ENCODE results near the gene HECTD2.
"Not testable (repeated sequence)": the region's sequence is repeated elsewhere in the genome, so short reads cannot be mapped to it uniquely, and the experiment has no call there.

Gene HECTD2

DNA sequence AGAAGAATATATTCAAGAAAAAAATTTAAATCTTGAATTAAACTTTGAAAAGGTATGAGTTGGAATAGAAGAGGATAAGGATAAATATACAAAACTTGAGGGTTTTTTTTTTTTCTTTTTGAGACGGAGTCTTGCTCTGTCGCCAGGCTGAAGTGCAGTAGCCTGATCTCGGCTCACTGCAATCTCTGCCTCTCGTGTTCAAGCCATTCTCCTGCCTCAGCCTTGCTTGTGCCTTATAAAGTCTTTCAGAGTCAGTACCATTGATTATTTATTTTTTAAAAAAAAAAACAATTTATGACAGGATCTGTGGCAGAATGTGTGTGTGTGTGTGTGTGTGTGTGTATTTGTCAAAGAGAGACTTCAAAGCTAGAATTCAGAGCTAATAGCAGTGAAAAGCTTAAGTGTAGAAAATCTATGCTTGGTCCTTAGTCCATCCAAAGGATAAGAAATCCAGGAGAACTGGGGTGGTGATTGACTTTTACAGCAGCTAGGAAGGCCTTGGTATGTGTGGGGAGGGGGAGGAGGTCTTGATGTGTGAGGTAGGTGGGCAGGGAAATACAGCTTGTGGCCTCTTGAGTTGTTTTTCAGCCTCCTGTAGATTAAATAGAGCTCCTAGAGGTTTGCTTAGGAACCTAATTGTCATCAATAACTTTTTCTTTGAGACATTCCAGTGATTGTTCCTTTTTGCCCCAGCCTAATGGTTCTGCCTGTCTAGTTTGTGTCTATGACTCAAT is 2.4 kb downstream of the HECTD2 start:
- DNase-seq (ENCODE audit: low spot score) = no peak

GRCh38 chr10:91415816-91416215 is 5.7 kb downstream of the HECTD2 start:
- no peak for DNase-seq (ENCODE audit: low spot score)

- no peak for DNase-seq (ENCODE audit: low spot score)
These were observed 6.3 kb downstream of the HECTD2 start for GRCh38 chr10:91416339-91416855.

DNA sequence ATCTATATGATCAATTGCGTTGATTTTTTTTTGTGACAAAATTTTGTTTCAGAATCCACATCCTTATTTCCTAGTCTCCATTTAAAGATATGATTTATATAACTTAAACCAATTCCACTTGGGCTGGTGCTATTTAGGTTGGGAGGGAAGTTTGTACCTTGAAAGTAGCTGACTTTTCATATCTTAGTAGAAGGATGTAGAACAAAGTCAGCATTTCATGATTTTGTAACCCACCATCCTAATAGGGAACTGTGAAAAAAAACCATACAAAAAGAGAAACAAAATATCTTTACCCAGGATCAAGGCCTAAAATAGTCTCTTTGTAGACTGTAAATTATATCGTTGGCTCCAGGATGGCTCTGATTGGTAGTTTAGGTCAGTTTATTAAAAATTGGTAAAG is 8.3 kb downstream of the HECTD2 start:
- no peak for DNase-seq (ENCODE audit: low spot score)

GRCh38 chr10:91420868-91421267 is 10.7 kb downstream of the HECTD2 start:
- DNase-seq (ENCODE audit: low spot score) = no peak

DNA sequence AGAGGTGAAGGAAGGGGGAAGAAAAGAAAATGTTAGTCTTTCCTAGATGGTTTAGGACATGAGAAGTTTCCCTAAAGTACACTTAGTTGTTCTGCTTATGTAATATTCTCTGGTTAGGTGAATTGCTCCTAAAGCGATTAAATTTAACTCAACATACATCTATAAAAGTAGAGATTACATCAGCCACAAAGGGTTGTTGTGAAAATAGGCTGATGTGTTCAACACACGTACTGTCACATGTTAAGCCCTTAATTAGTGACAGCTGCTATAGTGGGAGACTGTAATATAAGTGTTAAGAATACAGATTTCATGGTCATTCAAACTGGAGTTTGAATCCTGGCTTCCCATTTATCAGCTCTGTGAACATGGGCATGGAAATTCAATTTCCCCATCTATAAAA is 12.8 kb downstream of the HECTD2 start:
- peak; percentile 15 for DNase-seq (ENCODE audit: low spot score)

DNA sequence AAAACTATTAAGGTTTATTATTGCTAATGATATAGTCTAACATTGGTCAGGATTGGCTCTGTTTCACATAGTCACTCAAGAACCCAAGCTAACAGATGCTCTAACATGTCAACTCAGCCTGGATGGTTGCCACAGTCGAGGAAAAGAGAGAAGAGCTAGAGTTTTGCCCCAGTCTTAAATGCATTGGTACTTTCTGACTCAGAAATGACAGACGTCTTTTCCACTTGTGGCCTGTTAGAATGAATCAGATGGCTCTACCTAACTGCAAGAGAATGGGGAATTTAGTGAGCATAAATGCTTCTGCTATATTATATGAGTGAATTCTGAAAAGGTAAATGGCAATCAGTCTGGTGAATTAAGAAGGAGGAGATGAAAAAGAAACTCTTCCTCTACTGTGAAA is 13.9 kb downstream of the HECTD2 start:
- DNase-seq (ENCODE audit: low spot score) = no peak

DNA sequence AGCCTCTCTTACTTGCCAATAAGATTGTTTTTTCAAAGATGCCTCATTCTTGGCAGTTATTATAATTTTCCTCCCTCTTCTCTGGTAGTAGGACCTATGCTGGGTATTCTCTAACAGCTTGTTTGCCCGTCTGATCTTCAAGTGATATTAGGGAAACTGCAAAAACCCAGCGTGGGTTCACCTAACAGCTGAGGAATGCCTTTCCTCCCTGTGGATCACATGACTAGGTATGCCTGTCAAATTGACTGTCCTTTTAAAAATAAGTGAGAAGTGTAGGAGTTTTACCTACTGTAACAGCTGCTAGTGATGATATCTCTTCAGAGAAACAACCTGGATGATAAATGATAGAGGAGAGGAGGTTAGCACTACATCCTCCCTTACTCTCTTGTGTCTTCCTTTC is 22.0 kb downstream of the HECTD2 start:
- DNase-seq (ENCODE audit: low spot score) = no peak

DNA sequence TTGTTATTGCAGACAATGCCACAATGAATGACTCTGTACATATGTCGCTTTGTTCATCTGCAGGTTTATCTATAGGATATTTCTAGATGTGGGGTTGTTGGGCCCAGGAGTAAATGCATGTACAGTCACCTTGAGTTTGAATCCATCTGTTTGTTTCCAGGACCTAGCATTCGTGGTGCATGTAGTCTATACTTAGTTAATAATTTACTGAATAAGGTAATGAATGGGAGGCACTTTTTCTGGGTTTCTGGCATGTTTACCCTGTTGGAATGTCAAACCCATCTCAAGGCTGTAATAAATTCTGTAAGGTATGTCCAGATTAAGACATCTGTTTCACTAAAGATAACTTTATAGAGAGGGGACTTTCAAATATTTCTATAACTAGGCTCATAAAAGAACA is 23.5 kb downstream of the HECTD2 start:
- no peak for DNase-seq (ENCODE audit: low spot score)

DNA sequence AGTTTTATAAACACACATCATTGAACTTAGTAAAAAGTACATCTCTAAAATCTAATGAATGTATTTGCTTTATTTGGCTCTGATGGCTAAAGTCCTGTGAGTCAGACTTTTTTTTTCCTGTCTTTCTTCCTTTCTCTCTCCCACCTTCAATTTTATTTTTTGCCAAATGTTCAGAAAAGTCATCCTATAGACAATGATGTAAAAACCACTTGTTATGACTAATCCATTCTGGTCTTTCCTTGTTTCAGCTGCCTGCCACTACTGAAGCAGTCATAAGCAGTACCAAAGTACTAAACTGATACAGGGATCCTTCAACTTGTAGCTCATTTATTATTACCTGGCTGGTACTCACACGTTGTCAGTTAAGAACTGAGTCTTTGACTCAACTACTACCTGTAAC is 23.9 kb downstream of the HECTD2 start:
- DNase-seq (ENCODE audit: low spot score) = no peak

- DNase-seq (ENCODE audit: low spot score) = no peak
These were observed 25.1 kb downstream of the HECTD2 start for GRCh38 chr10:91435241-91435640.

GRCh38 chr10:91438228-91438627 is 28.1 kb downstream of the HECTD2 start:
- DNase-seq (ENCODE audit: low spot score) = not testable (repeated sequence)

- no peak for DNase-seq (ENCODE audit: low spot score)
These were observed 34.4 kb downstream of the HECTD2 start for GRCh38 chr10:91444211-91445182.

- DNase-seq (ENCODE audit: low spot score) = no peak
These were observed 41.9 kb downstream of the HECTD2 start for GRCh38 chr10:91452063-91452462.

DNA sequence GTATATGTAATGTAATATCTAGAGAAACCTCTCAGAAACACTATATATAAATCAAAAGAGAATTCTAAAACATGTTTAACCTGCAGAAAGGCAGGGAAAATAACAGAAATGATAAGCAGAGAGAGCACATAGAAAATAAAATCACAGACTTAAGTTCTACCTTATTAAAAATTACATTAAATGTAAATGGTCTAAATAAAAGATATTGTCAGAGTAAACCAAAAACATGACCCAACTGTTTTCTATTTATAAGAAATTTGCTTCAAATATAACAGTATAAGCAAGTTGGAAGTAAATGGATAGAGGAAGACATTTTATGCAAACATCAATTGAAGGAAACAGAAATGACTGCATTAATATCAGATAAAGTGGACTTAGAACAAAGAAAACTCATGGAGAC is 43.4 kb downstream of the HECTD2 start:
- no peak for DNase-seq (ENCODE audit: low spot score)

- DNase-seq (ENCODE audit: low spot score) = not testable (repeated sequence)
These were observed 45.0 kb downstream of the HECTD2 start for GRCh38 chr10:91455135-91455534.

DNA sequence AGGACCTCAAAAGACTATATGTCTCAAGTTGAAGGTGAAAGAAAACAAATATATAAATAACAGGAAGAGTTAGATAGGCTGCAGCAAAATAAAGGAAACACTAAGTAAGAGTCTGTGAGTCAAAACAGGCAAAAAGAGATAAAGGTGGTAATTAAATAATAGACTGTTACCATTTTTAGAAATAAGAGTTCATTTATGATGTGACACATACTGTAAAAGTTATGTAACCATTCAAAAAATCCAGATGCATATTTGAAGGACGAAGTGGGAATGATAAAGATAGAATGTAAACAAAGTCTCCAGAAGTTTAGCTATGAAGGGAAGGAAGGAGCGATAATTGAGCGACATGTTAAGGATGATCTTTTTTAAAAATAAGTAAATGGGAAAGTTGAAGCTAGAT is 50.5 kb downstream of the HECTD2 start:
- DNase-seq (ENCODE audit: low spot score) = no peak

DNA sequence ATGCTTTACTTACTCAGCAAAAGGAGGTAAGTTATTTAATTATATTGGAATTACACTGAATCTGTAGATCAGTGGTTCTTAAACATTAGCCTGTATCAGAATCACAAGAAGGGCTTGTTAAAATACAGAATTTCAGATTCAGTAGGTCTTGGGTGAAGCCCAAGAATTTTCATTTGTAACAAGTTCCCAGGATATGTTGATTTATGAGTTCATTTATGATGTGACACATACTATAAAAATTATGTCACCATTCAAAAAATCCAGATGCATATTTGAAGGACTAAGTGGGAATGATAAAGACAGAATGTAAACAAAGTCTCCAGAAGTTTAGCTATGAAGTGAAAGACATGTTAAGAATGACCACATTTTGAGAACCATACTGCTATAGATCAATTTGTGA is 52.3 kb downstream of the HECTD2 start:
- DNase-seq (ENCODE audit: low spot score) = no peak

GRCh38 chr10:91464500-91464899 is 54.4 kb downstream of the HECTD2 start:
- DNase-seq (ENCODE audit: low spot score) = no peak

DNA sequence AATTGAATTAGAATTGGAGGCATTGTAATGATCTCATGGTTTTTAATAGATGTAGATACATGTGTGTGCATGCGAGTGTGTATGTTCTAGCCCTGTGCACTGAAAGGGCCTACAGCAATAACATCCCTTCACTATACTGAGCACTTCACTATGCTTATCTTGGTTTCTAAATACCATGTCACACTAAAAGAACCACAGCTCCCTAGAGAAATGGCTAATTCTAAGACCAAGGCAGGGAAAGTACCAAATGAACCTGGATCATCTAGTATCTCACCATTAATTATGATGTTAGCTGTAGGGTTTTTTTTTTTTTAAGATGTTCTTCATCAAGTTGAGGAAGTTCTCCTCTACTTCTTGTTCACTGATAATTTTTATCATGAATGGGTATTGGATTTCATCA is 55.1 kb downstream of the HECTD2 start:
- DNase-seq (ENCODE audit: low spot score) = no peak

- DNase-seq (ENCODE audit: low spot score) = no peak
These were observed 57.0 kb downstream of the HECTD2 start for GRCh38 chr10:91467114-91467513.

GRCh38 chr10:91471602-91472001 is 61.5 kb downstream of the HECTD2 start:
- DNase-seq (ENCODE audit: low spot score) = no peak

GRCh38 chr10:91472911-91473310 is 62.8 kb downstream of the HECTD2 start:
- no peak for DNase-seq (ENCODE audit: low spot score)

Measured in D341Med (cell line).